ENCODE data around the gene CNKSR3. TPM values are rescaled to one million over a fixed set of nuclear protein-coding genes. Genes with fewer than 3 reads are reported as not detected.
A peak's percentile ranks its signal among the peaks of the same experiment; 100 is the strongest.

The CNKSR3 gene
- total RNA-seq, 2 donors from 2014 or later, result 9.3 to 13.2 TPM

DNA sequence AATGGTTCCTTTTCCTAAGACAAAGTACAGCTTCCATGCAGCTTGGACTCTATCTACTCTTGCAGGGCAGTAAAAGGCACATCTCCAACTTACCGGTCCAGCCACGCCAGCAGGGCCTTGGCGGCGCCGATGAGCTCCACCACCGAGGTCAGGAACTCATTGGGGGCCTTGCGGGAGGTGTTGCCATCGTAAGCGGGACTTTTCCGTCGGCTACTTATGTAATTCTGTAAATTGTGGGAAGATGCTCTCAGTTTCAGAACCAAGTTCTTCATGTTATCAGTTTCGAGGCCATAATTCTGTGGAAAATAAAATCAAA, 68.5 kb downstream of the CNKSR3 start:
- Histone ChIP-seq H3K4me3 (no peak overlapping the region), H3K27ac (peak overlapping the region in 2 of 4 donors; percentile 4 to 48)
- no peak for TF ChIP-seq POLR2A (IDR thresholded peaks at IDR 0.05)
- TF ChIP-seq, protein P1, sequence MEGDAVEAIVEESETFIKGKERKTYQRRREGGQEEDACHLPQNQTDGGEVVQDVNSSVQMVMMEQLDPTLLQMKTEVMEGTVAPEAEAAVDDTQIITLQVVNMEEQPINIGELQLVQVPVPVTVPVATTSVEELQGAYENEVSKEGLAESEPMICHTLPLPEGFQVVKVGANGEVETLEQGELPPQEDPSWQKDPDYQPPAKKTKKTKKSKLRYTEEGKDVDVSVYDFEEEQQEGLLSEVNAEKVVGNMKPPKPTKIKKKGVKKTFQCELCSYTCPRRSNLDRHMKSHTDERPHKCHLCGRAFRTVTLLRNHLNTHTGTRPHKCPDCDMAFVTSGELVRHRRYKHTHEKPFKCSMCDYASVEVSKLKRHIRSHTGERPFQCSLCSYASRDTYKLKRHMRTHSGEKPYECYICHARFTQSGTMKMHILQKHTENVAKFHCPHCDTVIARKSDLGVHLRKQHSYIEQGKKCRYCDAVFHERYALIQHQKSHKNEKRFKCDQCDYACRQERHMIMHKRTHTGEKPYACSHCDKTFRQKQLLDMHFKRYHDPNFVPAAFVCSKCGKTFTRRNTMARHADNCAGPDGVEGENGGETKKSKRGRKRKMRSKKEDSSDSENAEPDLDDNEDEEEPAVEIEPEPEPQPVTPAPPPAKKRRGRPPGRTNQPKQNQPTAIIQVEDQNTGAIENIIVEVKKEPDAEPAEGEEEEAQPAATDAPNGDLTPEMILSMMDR (IDR thresholded peaks at IDR 0.05), result no peak

DNA sequence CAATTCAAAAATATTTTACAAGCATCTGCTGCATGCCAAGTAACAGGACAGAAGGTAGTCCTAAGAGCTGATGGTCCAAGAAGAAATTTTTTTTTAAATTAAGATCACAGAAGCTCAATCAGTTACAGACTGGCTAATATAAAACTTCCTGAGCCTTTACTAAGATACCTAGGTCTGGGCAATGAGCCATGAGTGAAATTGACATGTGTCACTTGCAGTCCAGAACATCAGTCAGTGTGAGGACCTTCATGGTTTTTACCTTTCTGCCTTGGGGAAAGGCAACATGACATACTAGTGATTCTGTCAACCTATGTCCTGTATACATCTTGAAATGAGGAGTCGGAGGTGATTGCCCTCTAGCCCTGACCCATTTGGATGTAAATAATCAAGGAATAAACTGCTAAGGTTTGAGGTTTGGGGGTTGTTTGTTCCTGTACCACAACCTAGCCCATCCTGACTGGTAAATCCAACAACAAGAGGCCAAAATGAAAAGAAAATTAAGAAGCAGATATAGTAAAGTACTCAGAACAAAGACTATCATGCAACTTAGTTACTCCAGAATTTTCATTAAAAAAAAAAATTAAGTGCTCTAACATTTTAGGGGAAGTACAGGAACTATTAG, 70.0 kb downstream of the CNKSR3 start:
- no peak for ATAC-seq
- no peak for DNase-seq
- H3K4me3 ChIP-seq, result no peak overlapping the region
- H3K27me3 ChIP-seq, result no peaks in the 10 kb centered on the region
- peaks cover 38% of the 10 kb centered on the region for H3K4me1 ChIP-seq
- peaks cover 0 to 6% of the 10 kb centered on the region in 2 donors for H3K36me3 ChIP-seq (replicated peaks in 1 of 2; ENCODE audit: insufficient read depth in 1 of 2, low read depth in 2 of 2)
- intact Hi-C loops (cut with DNase I), result no loop called here
- H3K9me3 ChIP-seq, result no peaks in the 10 kb centered on the region
- WGBS, 2 donors, result 94 to 100% methylated on average over 1 of the region's 1 CpG
- TF ChIP-seq POLR2A (IDR thresholded peaks at IDR 0.05), result no peak
- peak overlapping the region in 1 of 4 donors; percentile 55 for H3K27ac ChIP-seq

More for the DNA sequence above, 68.5 kb downstream of the CNKSR3 start:
- no peaks in the 10 kb centered on the region for H3K27me3 ChIP-seq
- intact Hi-C loops (cut with DNase I), result no loop called here
- H3K9me3 ChIP-seq, result no peaks in the 10 kb centered on the region
- 82 to 85% methylated on average over 12 of the region's 12 CpGs for WGBS, 2 donors
- no peaks in the 10 kb centered on the region for H3K36me3 ChIP-seq (replicated peaks in 1 of 2; ENCODE audit: insufficient read depth in 1 of 2, low read depth in 2 of 2)
- ATAC-seq (no peak), DNase-seq (no peak)
- peaks cover 52% of the 10 kb centered on the region for H3K4me1 ChIP-seq

DNA sequence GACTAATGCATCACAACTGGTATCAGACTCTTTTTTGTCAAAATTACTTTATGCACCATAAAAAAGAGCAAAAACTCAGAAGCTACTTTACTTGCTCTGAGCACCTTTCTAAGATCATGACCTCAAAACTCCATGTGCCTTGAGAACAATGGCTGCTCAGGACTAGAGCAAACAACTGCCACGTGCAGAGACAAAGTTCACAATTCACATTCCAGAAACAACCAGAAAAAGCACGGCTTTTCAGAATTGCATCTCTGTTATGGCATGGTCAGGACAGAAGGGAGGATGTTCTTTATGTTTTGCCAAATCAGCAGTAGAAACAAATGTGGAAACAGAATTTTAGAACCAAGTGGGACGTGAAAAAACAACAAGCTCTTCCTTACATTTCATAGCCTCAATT, 70.5 kb downstream of the CNKSR3 start:
- ATAC-seq (no peak), DNase-seq (no peak)
- Histone ChIP-seq H3K4me1 (peaks cover 34% of the 10 kb centered on the region), H3K27ac (no peak overlapping the region), H3K27me3 (no peaks in the 10 kb centered on the region), H3K36me3 (replicated peaks in 1 of 2; ENCODE audit: insufficient read depth in 1 of 2, low read depth in 2 of 2) (peaks cover 0 to 6% of the 10 kb centered on the region in 2 donors), H3K4me3 (no peak overlapping the region), H3K9me3 (no peaks in the 10 kb centered on the region)
- intact Hi-C loops (cut with DNase I), result no loop called here
- 7 to 35% methylated on average over 3 of the region's 3 CpGs for WGBS, 2 donors
- TF ChIP-seq, protein P1 (IDR thresholded peaks at IDR 0.05), result no peak
- no peak for TF ChIP-seq POLR2A (IDR thresholded peaks at IDR 0.05)

DNA sequence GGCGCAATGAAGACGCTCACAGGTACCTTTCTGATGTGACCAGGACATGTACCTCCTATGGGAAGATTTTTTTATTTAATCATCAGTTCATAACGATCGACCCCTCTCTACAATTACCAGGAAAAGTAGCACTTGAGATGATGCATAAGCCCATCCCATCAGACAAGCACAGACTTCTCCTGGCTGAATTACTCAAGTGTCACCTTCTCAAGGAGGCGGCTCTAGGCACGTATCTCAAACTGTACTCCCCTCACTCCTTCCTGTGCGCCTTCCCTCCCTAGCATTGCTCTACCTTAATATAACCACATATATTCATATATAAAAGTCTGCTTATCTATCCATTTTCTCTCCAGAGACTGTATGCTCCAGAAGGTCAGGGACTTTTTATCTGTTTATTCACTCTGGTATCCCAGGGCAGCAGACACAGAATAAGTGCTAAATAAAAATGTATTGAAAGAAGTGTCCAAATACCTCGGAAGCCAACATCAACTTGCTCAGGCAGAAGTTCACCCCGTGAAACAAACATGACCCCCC, 71.5 kb downstream of the CNKSR3 start:
- ATAC-seq, result no peak
- 74 to 78% methylated on average over 9 of the region's 9 CpGs for WGBS, 2 donors
- Histone ChIP-seq H3K4me1 (peaks cover 30% of the 10 kb centered on the region), H3K27ac (no peak overlapping the region), H3K4me3 (no peak overlapping the region), H3K9me3 (no peaks in the 10 kb centered on the region), H3K27me3 (no peaks in the 10 kb centered on the region), H3K36me3 (replicated peaks in 1 of 2; ENCODE audit: insufficient read depth in 1 of 2, low read depth in 2 of 2) (peaks cover 0 to 6% of the 10 kb centered on the region in 2 donors)
- TF ChIP-seq POLR2A (IDR thresholded peaks at IDR 0.05), result no peak
- TF ChIP-seq, protein P1 (IDR thresholded peaks at IDR 0.05), result no peak
- intact Hi-C loops (cut with DNase I), result no loop called here
- no peak for DNase-seq

DNA sequence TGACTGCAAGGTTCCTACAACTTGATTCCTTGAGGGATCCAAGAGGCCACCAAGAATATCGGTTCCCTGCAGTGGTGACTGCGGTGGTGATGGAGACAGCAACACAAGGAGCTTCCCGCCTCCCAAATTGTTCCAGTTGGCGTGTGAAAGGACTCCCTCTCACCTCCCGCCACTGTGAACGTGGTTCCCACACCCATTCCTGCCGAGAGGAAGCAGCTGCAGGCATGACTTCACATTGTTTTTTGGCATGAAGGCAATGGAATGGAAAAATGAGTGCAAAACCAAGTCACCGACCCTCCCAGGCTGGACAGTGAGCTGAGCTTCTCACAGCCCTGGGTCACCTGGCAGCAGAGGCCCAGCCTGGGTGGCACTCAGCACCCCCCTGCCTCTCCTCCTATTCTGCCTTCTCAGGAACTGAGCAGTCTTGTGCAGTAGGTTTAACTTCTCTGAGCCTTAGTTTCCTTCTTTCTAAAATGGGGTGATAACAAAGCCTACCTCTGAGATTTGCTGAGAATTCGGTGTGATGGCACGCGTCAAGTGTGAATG, 75.0 kb downstream of the CNKSR3 start:
- no peak for ATAC-seq
- intact Hi-C loops (cut with DNase I), result no loop called here
- TF ChIP-seq, protein P1 (IDR thresholded peaks at IDR 0.05), result no peak
- TF ChIP-seq POLR2A (IDR thresholded peaks at IDR 0.05), result no peak
- Histone ChIP-seq H3K27ac (no peak overlapping the region), H3K4me3 (no peak overlapping the region), H3K36me3 (replicated peaks in 1 of 2; ENCODE audit: insufficient read depth in 1 of 2, low read depth in 2 of 2) (peaks cover 0 to 8% of the 10 kb centered on the region in 2 donors), H3K27me3 (no peaks in the 10 kb centered on the region), H3K9me3 (no peaks in the 10 kb centered on the region), H3K4me1 (peaks cover 39% of the 10 kb centered on the region)
- 83 to 84% methylated on average over 9 to 11 of the region's 11 CpGs for WGBS, 2 donors
- no peak for DNase-seq

All from body of pancreas (tissue), 4 donors.